ENCODE data around the gene ACAA2.

The ACAA2 gene

GRCh38 chr18:49813319-49814146 lies at the start of gene ACAA2:
Gene ACAA2 (minus strand): TSS chr18:49813533. CDS start chr18:49813484, 49 bp downstream.
- DNase-seq = peak in 57 of 58 donors; percentile 31 to 91 (median 81)

GRCh38 chr18:49862656-49863385 lies 49.5 kb upstream of the ACAA2 start:
- no peak for DNase-seq

GRCh38 chr18:49861659-49862058 lies 48.3 kb upstream of the ACAA2 start:
- no peak for DNase-seq

GRCh38 chr18:49859725-49860124 lies 46.4 kb upstream of the ACAA2 start:
- DNase-seq = no peak

- DNase-seq = no peak
These were observed 45.7 kb upstream of the ACAA2 start for GRCh38 chr18:49859021-49859359.

- peak in 40 of 58 donors; percentile 8 to 77 (median 30) for DNase-seq
These were observed 45.1 kb upstream of the ACAA2 start for GRCh38 chr18:49858309-49859020.

- no peak for DNase-seq
These were observed 44.4 kb upstream of the ACAA2 start for GRCh38 chr18:49857708-49858107.

GRCh38 chr18:49856496-49856895 lies 43.2 kb upstream of the ACAA2 start:
- DNase-seq = no peak

GRCh38 chr18:49855711-49856415 lies 42.5 kb upstream of the ACAA2 start:
- DNase-seq = no peak

GRCh38 chr18:49854681-49855080 lies 41.3 kb upstream of the ACAA2 start:
- no peak for DNase-seq

GRCh38 chr18:49853436-49853835 lies 40.1 kb upstream of the ACAA2 start:
- no peak for DNase-seq

- DNase-seq = no peak
These were observed 39.7 kb upstream of the ACAA2 start for GRCh38 chr18:49853011-49853410.

- no peak for DNase-seq
These were observed 38.3 kb upstream of the ACAA2 start for GRCh38 chr18:49851624-49852023.

- no peak for DNase-seq
These were observed 37.3 kb upstream of the ACAA2 start for GRCh38 chr18:49850636-49851035.

- peak in 1 of 58 donors; percentile 9 for DNase-seq
These were observed 36.2 kb upstream of the ACAA2 start for GRCh38 chr18:49849331-49850217.

GRCh38 chr18:49848115-49848514 lies 34.8 kb upstream of the ACAA2 start:
- no peak for DNase-seq

- DNase-seq = no peak
These were observed 34.2 kb upstream of the ACAA2 start for GRCh38 chr18:49847524-49847923.

GRCh38 chr18:49846718-49847470 lies 33.6 kb upstream of the ACAA2 start:
- DNase-seq = no peak

- DNase-seq = no peak
These were observed 33.0 kb upstream of the ACAA2 start for GRCh38 chr18:49846361-49846662.
